Hematopoietic multipotent progenitor cell treated with erythropoietin and hydrocortisone succinate and interleukin-3 and kit ligand, for 4 days (in vitro differentiated cells): ENCODE results near the gene ATP11A.
A peak's percentile ranks its signal among the peaks of the same experiment; 100 is the strongest.

Source experiments
- DNase-seq: peaks from one replicate; pipeline ENCODE4 v3.0.0-alpha.2; 2015

The ATP11A gene

GRCh38 chr13:112689303-112690245 lies at the start of gene ATP11A:
Gene ATP11A, plus strand, starts transcription at chr13:112690038. Its CDS starts 379 bp downstream, at chr13:112690417.
- DNase-seq, result peak; percentile 93

- no peak for DNase-seq
Observed at GRCh38 chr13:112641456-112642089, 48.3 kb upstream of the ATP11A start.

GRCh38 chr13:112642090-112642460 lies 47.8 kb upstream of the ATP11A start:
- no peak for DNase-seq

- no peak for DNase-seq
Observed at GRCh38 chr13:112643759-112644459, 45.9 kb upstream of the ATP11A start.

GRCh38 chr13:112645327-112645914 lies 44.4 kb upstream of the ATP11A start:
- DNase-seq, result no peak

DNA sequence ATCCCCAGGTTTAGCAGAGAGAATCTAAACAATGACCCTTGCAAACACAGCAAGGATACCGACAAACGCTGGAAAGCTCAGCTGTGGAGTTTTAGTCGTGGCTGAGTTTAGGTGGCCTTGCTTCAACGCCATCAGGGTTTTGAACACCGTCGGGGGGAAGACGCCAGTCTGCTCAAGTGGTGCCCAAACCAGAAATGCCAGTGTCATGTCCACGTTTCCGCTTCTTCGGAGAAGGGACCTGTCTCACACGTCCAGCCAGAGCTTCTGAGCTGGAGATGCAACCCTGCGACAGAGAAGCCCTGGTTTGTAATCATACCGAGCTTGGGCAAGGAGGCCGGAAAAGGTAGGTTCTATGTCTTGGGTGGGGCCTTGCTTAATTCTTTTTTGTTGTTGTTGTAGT lies 42.6 kb upstream of the ATP11A start:
- no peak for DNase-seq

DNA sequence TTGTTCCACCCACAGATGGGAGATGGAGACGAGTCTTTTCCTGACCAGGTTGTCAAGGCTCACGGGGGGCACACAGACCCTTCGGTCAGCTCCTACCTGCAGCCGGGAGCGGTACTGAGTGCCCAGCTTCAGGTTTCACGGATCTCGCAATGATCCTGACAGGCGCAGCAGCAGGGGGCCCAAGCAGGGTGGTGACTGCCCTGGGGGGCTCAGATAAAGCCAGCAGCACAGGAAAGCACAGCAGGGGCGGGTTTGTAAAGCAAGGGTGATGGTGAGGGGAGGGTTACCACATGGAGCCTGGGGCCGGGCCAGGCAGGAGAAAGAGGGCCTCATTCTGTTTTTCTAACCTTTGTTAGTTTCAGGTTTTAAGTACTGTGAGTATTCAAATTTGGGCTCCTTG lies 41.7 kb upstream of the ATP11A start:
- DNase-seq, result no peak

DNA sequence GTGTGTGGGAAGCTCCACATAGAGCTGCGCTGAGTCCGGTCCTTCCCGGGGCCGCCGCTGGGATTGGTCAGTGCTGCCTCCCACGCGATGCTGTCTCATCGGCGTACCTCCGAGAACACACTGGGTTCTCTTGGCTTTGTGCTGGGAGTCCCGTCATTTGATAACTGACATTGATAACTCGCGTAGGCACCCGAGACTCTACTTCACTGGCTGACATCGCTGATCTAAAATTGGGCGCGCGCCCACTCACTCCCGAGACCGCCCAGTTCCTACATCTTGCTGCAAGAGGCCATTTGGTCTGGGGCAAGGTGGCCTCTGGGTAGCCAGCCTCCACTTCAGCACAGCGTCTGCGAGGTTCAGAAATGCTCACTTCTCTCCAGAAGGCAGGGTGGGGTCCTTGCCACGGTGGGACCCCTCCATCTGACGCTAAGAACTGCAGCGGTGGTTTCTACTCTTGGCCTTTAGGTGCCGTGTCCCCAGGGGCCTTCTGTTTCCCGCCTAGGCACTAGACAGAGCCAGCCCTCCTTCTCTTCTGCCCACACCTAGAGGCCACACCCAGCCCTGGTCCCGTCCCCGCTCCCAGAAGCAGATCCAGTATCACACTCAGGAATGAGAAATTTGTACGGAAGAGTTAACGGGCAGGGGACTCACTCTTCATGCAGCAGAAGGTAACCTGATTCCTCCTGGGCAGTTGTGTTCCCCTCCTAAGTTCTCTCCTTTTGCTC lies 40.7 kb upstream of the ATP11A start:
- DNase-seq, result no peak

DNA sequence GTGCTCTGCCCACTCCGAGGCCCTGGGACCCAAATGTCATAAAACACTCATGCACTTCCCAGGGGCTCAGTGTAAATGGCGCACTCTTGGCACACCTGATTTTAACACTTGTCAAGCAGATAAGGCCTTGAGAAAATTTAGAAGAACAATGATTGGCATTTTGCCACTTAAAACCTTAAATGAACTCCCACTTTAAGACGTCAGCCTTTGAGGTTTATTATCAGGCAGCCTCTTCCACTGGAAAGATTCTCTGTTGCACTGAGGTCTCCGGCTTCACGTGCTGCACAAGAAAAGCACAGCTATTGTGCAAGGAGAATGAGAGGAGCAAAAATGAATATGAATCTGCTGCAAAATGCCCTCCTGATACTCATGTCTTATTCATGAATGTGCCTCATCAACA lies 38.5 kb upstream of the ATP11A start:
- DNase-seq, result peak; percentile 90

DNA sequence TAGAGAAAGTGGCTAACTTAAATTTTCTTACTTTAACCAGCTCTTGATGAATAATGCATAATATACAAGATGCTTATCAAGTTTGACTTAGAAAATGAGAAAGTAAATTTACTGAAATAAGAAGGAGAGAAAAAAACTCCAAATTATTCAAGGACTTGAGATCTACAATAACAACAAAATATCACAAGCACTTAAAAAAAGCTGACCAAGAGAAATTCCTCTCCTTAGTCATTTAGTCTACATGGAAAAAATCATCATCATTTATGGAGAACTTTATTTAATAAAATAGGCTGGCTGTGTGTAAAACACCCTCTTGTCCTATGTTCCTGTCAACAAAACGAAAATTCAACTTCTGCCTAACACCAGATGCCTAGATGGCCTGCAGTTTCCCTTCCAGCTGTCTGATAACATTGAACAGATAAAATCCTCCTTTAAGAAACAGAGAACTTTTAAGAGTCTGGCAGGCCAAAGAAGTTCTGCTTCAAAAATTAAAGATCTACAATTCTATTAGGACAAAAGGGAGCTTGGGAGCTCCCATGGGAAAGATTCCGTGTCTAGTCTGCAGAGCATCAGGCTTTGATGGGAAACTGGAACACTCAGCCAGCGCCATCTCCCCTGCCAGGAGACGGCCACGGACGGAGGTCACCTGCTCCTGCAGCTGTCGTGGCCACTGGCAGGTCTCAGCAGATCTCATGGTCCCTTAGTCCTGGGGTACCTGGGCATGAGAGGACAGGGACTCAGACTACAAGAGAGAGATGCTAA lies 37.9 kb upstream of the ATP11A start:
- DNase-seq, result peak; percentile 36

DNA sequence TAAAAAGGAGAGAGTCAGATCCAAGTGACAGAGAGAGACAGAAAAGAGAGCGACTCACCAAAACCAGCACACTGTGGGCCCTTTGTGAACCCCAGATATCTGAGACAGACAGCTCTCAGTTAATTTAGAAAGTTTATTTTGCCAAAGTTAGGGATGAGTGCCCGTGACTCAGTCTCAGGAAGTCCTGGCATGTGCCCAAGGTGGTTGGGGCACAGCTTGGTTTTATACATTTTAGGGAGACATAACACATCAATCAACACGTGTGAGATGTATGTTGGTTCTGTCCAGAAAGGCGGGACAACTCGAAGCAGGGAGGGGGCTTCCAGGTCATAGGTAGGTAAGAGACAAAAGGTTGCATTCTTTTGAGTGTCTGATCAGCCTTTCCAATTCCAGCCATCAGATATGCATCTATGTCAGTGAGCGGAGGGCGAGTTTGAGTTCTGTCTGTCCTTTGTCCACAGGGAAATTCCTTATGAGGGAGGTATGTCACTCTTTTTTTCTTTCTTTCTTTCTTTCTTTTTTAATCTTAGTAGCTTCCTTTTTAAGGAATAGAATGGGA lies 37.2 kb upstream of the ATP11A start:
- DNase-seq, result no peak

GRCh38 chr13:112653071-112653470 lies 36.8 kb upstream of the ATP11A start:
- DNase-seq, result no peak

GRCh38 chr13:112655913-112656312 lies 33.9 kb upstream of the ATP11A start:
- DNase-seq, result peak; percentile 81

- DNase-seq, result no peak
Observed at GRCh38 chr13:112657850-112658445, 31.9 kb upstream of the ATP11A start.

GRCh38 chr13:112658808-112659207 lies 31.0 kb upstream of the ATP11A start:
- DNase-seq, result no peak

DNA sequence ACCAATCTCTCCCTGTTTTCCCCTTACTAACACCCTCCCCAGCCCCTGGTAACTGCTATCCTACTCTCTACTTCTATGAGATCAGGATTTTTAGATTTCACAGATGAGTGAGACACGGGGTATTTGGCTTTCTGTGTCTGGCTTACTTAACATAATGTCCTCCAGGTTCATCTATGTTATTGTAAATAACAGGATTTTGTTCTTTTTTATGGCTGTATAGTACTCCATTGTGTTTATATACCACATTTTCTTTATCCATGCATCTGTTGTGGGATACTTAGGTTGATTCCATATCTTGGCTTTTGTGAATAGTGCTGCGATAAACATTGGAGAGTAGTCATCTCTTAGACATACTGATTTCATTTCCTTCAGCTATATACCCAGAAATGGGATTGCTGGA lies 28.5 kb upstream of the ATP11A start:
- no peak for DNase-seq

DNA sequence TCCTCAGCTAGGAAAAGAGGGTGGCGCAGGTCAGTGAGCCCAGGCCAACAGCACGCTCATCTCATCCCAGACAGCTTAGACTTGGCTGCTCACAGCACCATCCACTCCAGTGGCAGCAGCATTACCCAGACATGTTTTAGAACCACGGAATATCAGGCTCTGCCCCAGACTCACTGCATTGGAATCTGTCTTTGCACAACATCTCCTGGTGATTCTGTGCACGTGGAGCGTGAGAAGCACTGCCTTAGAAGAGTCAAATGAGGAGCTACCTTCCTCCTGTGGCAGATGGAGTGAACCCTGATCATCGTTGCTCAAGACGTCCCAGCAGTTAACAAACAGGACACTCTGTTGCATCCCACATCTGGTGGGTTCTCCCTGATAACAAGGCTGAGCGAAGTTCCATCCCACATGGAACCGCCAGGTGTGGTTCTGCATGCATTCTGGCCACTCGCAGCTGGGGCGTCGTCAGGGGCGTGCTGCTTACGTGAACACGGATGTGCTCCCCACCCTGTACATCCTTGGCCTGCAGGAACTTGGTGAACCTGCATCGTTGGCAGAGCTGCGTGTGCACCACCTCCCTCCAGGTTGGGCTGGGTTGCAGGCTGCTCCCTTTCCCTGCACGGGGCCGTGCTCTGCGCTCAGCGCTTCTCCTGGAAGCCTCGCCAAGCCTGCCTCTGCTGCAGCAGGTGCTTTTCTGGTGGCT lies 25.2 kb upstream of the ATP11A start:
- DNase-seq, result no peak

DNA sequence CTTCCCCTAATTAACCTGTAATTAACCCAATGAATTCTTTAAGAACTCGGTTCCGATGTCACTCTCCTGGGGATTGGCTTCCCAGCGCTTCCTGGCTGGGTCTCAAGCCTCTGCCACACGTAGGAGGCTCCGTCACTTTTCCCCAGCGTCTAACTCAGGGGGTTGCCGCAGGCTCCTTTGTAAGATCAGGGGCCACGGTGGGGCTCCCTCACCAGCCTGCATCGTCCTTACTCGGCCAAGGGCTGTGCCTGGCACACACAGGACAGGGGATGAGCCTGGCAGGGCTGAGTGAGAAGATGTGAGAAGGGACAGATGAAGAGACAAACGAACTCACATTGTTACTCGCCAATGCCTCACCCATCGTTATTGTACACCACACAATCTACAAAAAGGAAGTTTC lies 20.9 kb upstream of the ATP11A start:
- no peak for DNase-seq

GRCh38 chr13:112669881-112670499 lies 19.8 kb upstream of the ATP11A start:
- DNase-seq, result no peak

DNA sequence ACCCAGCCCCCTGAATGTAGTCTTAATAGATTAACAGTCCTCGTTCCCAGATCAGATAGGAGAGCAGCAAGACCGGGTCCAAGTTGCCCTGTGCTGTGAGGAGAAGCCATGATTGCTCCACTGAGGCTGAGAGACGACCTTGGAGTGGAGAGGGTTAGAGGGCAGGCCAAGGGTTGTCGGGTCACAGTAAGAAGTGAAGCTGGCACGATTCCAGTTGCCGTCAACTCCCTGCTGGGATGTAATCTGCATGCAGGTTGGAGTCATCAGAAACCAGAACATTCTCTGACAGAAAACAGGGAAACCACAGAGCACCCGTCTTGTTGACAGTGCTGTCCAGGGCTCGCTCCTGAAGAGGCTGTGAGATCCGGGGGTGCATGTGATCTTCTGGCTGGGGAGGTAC lies 19.0 kb upstream of the ATP11A start:
- DNase-seq, result no peak
